T-helper 1 cell treated with Interleukin-12 subunit alpha and Interleukin-12 subunit beta and Interleukin-4 antibody, amounts not matched to agents 30 ng/mL and 1 ng/mL, for 36 hours (primary cell): ENCODE measurements around the gene AHSP. TPM values are rescaled to one million over a fixed set of nuclear protein-coding genes. Genes with fewer than 3 reads are reported as not detected.
"Not testable (repeated sequence)": the region's sequence is repeated elsewhere in the genome, so short reads cannot be mapped to it uniquely, and the experiment has no call there.

ENCODE experiments used
- intact Hi-C: fragments of 100-400 bp; cut with micrococcal nuclease; formaldehyde crosslinking; loops from one replicate; pipeline ENCODE4 v1.15.1; 2024
- total RNA-seq: library from RNA; stranded (reverse); gene quantifications from 2 replicates; pipeline ENCODE4 v1.2.3, GENCODE V29; 2022

The AHSP gene
- total RNA-seq, 1 donor from 2014 or later = not detected

DNA sequence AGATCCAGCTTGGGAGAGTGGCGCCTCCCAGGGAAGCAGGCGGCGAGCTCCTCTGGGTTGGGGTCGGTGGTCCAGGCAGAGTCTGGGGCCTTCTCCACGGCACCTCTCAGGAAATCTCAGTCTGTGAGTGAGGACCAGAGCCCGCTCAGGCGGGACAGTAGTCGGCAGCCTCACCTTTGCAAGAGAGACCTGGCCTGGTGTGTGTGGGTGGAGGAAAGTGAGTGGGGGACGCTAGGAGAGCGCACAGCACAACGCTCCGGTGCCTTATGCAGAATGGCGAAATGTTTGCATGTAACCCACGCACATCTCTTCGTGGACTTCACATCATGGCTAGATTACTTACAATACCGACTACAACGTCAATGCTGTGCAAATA lies 2.2 kb downstream of the AHSP start:
- intact Hi-C loops = no loop called here

DNA sequence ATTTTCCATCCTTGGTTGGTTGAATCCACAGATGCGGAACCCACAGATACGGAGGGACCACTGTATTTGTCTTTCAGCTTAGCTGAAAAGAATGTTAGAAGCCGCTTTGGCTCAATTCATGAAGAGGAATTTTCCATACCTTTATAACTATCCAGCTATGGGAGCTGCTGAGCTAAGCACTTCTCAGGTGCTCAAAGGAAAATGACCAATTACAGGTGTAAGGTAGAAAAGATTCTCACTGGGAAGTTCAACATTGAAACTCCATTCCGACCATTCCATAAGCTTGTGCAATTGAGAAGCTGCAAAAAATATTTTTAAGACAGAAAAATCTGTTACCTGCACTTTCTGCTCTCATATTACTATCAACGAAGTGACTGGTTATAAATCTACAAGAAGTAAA lies 2.7 kb downstream of the AHSP start:
- intact Hi-C loops = no loop called here

DNA sequence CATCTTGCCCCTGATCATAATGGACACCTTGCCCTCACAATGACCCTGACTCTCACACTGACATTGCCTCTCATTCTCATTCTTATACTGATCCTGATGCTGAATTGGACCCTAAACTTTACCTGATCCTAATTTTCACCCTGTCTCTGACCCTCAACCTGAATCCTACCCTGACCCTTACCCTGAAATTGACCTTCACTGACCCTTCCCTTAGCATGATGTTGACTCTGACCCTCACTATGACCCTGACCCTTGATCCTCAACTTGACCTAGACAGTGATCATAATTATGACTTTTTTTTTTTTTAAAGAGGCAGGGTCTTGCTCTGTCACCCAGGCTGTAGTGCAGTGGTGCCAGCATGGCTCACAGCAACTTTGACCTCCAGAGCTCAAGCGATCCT lies 3.4 kb downstream of the AHSP start:
- intact Hi-C loops = no loop called here

DNA sequence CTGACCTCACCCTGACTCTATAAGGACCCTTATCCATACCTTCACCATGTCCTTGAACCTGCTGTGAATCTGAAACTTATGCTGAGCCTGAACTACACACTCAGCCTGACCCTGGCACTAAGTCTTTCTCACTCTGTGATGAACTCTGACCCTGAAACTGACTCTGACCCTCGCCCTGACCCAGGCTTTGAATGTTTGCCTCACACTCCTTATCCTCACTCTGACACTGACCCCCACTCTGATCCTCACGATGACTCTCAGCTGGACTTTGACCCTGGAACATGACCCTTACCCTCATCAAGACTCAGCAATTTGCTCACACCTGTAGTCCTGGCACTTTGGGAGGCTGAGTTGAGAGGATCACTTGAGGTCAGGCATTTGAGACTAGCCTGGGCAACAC lies 4.4 kb downstream of the AHSP start:
- intact Hi-C loops = no loop called here

DNA sequence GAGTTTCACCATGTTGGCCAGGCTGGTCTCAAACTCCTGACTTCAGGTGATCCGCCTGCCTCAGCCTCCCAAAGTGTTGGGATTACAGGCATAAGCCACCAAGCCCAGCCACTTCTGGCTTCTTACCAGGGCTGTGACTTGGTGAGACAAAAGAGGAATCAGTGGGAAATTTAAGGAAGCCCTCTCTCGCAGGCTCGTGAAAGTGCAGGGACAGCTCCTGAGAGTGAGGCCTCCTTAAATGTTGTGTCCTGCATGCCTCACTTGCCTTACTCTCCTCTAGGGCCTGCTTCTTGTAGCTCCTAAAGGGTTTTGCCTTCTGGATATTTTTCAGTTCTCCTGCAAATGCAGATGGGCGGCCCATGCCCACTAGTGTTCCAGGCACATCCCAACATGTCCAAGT lies 5.2 kb downstream of the AHSP start:
- intact Hi-C loops = no loop called here

DNA sequence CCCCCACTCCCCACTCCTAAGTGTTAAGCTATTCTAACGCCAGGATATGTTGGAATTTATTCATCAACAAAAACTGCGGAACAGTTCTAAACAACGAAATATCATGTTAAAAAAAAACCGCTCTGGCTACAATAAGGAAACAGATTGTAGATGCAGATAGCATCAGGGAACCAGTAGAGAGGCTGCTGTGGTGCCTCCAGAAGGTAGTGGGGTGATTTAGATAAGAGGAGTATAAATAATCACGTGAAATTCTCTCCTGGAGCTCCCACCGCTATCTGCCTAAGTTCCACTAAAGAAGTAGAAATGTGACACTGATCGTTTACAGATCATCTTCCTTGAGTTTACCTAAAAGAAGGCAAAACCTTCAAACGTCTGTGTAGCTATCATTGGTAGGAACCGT lies 8.0 kb downstream of the AHSP start:
- intact Hi-C loops = no loop called here

DNA sequence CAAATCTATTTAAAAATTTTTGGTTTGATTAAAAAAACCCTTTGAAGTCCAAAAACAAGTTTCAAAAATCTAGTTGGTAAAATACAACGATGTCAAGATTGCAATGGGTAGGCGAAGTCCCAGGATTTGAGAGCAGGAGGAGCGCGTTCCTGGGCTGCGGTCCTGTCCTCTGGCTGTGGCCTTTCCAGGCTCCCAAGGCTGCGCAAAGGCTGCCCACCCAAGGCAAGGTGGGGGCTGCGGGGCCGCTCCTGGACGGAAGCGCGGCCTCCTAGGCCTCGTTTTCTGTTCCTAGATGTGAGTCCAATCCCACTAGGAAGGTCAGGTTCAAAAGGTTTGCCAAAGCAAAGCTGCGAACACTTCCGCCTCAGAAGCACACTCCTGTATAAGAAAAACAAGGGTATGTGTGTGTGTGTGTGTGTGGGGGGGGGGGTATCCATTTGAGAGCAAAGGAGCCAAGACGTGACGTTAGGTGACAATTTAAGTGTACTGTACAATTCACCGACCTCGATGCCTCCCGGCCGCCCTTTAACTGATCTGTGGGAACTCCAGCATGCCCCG lies 9.2 kb downstream of the AHSP start:
- intact Hi-C loops = no loop called here

DNA sequence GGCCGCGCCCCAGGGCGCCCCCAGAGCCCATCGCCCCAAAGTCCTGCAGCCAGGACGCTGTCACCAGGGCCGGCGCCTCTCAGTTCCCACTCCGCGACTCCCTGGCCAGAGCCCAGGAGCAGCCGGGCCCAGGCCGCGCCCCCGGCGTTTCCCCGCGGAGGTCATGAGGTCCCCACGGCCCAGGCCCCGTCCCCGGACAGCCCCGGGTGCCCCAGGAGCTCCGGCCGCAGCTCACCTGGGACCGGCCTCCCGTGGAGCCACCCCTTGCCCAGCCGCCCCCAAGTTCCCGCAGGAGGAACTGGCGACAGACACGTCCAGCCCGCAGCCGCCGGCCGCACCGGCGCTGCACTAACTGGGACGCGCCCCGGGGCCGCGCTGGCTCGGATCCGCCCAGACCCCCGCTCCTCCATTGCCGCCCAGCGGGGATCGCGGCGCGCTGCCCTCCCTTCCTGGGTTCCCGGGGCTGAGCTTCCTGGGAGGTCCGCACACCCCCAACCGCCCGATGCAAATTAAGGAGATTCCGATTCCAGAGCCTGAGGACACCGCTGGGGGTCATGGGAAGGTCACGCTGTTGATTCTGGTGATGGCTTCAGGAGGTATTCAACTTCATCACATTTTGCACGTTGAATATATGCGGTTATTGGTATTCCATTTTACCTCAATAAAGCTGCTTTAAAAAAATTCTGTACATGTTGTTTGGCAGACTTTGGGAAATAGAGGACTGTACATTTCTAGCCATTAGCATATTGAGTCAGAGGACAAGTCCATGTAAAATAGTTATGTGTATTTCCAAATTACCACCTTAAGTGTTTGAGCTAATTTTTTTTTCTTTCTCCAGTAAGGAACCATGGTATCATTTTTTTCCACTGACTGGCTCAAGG lies 9.9 kb downstream of the AHSP start:
- intact Hi-C loops = no loop called here

DNA sequence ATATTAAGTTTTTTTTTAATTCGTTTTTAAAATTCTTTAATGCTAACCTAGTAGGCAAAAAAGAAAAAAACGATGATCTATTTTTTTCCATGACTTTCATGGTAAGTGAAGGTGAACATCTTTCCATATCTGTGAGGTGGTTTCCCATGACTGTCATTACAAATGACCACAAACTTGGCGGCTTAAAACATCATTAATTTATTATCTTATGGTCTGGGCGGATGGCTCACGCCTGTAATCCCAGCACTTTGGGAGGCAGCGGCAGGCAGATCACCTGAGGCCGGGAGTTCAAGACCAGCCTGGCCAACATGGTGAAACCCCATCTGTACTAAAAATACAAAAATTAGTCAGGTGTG lies 10.5 kb downstream of the AHSP start:
- intact Hi-C loops = not testable (repeated sequence)

DNA sequence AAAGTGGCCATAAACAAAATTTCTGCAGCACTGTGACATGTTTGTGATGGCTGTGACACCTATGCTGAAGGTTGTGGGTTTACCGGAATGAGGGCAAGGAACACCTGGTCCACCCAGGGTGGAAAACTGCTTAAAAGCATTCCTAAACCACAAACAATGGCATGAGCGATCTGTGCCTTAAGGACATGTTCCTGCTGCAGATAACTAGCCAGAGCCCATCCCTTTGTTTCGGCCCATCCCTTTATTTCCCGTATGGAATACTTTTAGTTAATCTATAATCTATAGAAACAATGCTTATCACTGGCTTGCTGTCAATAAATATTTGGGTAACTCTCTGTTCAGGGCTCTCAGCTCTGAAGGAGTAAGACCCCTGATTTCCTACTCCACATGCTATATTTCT lies 12.1 kb downstream of the AHSP start:
- intact Hi-C loops = not testable (repeated sequence)

DNA sequence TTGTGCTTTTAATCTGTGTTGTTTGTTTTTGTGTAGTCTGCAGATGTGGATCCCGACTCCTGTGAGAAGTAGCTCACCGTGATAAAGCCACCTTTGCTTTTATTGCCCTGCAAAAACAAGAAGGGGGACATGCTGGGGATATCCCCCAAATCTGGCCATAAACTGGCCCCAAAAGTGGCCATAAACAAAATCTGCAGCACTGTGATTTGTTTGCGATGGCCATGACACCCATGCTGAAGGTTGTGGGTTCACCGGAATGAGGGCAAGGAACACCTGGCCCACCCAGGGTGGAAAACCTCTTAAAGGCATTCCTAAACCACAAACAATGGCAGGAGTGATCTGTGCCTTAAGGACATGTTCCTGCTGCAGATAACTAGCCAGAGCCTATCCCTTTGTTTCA lies 15.1 kb downstream of the AHSP start:
- intact Hi-C loops = no loop called here

DNA sequence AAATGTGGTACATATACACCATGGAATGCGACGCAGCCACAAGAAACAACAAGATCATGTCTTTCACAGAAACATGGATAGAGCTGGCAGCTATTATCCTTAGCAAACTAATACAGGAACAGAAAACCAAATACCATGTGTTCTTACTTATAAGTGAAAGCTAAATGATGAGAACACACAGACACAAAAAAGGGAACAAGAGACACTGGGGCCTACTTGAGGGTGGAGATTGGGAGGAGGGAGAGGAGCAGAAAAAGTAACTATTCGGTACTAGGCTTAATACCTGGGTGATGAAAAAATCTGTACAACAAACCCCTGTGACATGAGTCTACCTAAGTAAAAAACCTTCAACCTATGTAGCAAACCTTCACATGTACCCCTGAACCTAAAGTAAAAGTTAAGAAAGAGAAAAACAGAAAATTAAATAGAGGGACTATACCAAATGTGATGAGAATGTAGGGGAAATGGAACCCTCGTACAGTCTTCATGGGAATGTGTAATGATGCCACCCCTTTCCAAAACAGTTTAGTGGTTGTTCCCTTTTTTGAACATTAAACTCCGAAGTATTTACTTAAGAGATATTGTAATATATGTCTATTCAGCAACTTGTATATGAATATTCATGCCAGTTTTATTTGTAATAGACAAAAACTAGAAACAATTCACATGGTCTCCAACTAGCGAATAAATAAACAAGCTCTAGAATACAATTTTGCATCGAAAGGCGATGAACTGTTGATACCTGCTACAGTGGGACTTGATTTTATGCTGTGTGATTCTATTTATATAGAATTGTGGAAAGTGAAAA lies 33.9 kb downstream of the AHSP start:
- intact Hi-C loops = no loop called here

DNA sequence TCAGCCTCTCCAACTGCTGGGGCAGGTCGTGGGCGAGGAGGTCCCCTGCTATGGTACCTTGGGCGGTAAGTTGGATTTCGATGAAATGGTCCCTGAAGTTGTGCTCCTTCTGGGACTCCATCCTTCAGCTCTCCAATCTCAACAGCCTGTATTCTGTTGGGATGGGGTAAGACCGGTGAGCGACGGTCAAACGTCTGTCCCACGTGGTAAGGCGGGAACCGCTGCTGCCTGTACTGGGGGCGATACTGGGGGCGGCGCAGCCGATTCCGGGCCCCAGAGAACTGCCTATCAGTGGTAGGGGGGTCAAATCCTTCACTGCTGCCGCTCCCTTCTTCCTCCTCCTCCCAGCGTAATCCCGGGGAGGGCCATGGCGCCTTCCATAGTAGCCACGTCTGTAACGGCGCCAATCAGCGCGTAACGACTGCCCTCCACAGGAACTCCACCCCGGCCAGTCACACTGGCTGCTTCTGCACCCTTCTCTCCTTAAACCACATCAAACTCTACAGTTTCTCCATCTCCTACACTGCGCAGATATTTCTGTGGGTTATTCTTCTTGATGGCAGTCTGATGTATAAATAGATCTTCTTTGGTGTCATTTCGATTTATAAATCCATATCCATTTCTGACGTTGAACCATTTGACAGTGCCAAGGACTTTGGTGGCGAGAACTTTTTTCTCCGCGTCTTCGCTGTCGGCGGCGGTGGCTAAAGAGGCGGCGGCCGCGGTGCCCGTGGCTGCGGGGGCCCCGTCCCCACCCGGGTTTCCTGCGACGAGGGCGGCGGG lies 41.1 kb downstream of the AHSP start:
- intact Hi-C loops = no loop called here

DNA sequence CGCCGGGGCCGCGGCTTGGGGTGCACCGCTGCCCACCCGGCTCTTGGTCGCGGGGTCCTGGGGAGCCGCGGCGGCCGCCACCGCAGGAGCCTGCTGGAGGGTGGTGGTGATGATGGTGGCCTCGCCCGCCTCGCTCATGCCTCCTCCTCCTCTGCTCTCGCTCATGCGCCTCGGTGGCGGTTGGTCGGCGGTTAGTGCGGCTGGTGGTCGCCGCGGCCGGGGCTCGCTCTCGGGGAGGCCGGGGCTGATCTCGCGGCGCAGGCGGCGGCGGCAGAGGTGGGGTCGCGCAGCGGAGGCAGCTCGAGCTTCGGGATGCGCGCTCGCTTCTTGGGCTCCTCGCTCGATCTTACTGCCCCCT lies 41.6 kb downstream of the AHSP start:
- intact Hi-C loops = no loop called here

DNA sequence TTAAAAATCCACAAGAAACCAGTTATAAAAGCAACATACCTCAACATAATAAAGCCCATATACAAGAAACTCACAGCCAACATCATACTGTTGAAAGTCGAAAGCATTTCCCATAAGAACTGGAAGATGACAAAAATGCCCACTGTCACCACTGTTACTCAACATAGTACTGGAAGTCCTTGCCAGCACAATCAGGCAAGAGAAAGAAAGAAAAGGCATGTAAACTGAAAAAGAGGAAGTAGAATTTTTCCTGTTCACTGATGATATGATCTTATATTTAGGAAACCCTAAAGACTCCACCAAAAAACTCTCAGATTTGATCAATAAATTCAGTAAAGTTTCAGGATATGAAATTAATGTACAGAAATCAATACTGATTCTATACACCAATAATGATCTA lies 45.1 kb downstream of the AHSP start:
- intact Hi-C loops = no loop called here

DNA sequence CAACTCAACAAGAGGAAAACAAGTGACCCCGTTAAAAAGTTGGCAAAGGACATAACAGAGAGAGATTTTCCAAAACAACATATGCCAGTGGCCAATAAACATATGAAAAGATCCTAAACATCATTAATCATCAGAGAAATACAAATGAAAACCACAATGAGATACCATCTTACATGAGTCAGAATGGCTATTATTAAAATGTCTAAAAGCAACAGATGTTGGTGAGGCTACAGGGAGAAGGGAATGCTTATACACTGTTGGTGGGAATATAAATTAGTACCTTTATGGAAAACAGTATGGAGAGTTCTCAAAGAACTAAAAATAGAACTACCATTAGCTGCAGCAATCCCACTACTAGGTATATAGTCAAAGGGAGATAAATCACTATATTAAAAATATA lies 46.5 kb downstream of the AHSP start:
- intact Hi-C loops = not testable (repeated sequence)

DNA sequence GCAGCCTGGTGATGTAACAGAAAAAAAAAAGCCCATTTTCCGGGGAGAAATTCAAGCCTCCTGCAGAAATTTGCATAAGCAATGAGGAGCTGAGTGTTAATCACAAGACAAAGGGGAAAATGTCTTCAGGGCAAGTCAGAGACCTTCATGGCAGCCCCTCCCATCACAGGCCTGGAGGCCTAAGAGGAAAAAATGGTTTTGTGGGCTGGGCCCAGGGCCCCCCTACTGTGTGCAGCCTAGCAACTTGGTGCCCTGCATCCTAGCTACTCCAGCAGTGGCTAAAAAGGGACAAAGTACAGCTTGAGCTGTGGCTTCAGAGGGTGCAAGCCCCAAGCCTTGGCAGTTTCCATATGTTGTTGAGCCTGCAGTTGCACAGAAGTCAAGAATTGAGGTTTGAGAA lies 49.7 kb downstream of the AHSP start:
- intact Hi-C loops = no loop called here

Other genes with a start within 250 kb of the AHSP start
- 137 and 142 TPM in 2 replicates for gene ITGAX, start 172.7 kb upstream of the AHSP start, total RNA-seq
- gene ITGAD, start 134.6 kb upstream of the AHSP start, total RNA-seq = 0.07 TPM in 1 of 2 replicates, not detected in the other
- not detected in 2 replicates for gene COX6A2, start 99.5 kb upstream of the AHSP start, total RNA-seq
- 0.22 and 0.24 TPM in 2 replicates for gene ZNF843, start 85.1 kb upstream of the AHSP start, total RNA-seq
- gene ARMC5, start 68.4 kb upstream of the AHSP start, total RNA-seq = 15.2 and 16.0 TPM in 2 replicates
- 0.56 and 0.78 TPM in 2 replicates for gene TGFB1I1, start 55.7 kb upstream of the AHSP start, total RNA-seq
- gene SLC5A2, start 44.8 kb upstream of the AHSP start, total RNA-seq = not detected in 2 replicates
- gene RUSF1, start 19.5 kb upstream of the AHSP start, total RNA-seq = 40.0 and 45.7 TPM in 2 replicates